Erythroblast (primary cell): Measurements from ENCODE around the gene GPC6.

ENCODE experiments used
- GATA1 ChIP-seq: IDR thresholded peaks from 2 replicates; pipeline ENCODE4 v1.6.1; 2011; ENCODE audit warnings: low read depth, mild to moderate bottlenecking, control low read depth, low read length, moderate library complexity
- POLR2A ChIP-seq: IDR thresholded peaks from 2 replicates; pipeline ENCODE4 v1.6.1; 2011; ENCODE audit warnings: mild to moderate bottlenecking, low read length

- TF ChIP-seq POLR2A = no peak
- TF ChIP-seq GATA1 = no peak
These were observed 573.7 kb downstream of the GPC6 start for GRCh38 chr13:93800342-93800741.
